NCI-H2081 treated with DMSO at 0.1 percent for 48 hours (cell line): ENCODE measurements around the gene TEX10.
"Not testable (repeated sequence)": the region's sequence is repeated elsewhere in the genome, so short reads cannot be mapped to it uniquely, and the experiment has no call there.

Experiments used
- DNase-seq: peaks from one replicate; lab custom pipeline; 2025; lab: John Stamatoyannopoulos, UW

Gene TEX10

DNA sequence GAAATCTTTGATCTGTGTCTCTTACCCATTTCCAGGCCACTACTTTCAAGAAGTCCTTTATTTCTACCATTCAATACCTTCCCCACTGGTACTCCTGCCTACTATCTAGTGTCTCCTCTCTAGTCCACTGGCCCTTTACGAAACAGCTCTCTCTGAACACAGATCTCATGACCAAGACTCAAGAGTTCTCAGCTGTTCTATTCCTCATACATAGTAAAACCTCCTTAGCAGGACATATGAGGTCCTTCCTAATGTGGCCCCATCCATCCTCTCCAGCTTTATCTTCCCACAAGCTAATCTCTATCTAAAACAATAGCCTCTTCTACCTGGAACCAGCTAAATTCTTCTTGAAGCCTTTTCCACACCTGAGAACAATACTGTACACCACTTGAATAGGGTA is 2.6 kb downstream of the TEX10 start:
- DNase-seq: no peak

DNA sequence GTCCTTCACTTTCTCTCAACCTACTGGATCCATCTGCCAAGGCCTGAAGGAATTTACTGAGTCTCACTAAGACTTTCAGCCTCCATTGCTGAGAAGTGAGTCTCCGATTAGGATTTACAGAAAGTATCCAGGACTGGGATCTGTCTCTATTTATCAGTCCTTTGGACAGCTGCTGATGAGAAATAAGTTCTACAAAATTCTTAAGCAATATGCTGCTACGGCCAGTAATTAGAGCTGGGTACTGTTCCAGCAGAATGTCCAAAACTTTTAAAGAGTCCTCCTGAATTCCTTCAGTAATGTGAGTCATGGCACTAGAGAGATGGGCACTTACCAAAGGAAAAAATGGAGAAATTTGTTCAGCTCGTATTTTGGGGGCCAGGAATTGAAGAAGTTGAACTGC is 5.9 kb downstream of the TEX10 start:
- DNase-seq: no peak

DNA sequence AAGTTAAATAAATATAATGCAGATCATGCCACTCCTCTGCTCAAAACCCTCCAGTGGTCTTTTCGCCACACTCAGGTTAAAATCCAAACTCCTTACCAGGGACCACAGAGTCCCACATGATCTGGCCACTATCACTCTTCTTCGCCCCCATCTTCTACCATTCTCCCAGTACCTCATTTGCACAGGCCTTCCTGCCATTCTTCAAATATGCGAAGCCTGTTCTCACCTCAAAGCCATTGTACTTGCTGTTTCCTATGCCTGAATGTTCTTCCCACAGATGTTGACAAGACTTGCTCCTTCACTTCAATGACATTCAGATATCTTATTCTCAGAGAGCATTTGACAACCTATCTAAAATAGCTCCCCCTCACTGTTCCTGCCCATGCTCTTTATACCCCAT is 10.9 kb downstream of the TEX10 start:
- DNase-seq: no peak

DNA sequence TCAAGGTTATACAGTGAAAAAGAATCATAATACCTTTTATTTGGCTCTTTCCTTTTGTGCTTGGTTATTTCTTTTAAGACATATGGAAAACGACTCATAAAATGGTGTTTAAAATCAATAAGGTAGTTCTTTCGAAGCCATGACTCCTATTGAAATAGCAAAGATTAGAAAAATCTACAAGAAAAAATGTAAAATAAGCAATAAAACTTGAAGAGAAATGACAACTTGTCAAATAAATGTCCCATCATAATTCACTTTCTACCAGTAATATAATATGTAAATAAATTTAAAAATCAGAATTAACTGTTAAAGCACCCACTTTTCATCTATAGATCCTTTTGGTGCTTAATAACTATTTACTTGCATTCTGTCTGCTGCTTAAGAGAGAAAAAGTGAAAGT is 12.5 kb downstream of the TEX10 start:
- DNase-seq: no peak

DNA sequence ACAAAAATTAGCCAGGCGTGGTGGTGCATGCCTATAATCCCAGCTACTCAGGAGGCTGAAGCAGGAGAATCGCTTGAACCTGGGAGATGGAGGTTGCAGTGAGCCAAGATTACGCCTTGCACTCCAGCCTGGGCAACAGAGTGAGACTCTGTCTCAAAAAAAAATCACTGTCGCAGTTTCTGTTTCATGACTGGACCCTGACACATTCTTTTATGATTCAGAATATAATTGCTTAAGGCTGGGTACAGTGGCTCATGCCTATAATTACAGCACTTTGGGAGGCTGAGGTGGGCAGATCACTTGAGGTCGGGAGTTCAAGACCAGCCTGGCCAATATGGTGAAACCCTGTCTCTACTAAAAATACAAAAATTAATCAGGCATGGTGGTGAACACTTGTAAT is 14.0 kb downstream of the TEX10 start:
- not testable (repeated sequence) for DNase-seq

DNA sequence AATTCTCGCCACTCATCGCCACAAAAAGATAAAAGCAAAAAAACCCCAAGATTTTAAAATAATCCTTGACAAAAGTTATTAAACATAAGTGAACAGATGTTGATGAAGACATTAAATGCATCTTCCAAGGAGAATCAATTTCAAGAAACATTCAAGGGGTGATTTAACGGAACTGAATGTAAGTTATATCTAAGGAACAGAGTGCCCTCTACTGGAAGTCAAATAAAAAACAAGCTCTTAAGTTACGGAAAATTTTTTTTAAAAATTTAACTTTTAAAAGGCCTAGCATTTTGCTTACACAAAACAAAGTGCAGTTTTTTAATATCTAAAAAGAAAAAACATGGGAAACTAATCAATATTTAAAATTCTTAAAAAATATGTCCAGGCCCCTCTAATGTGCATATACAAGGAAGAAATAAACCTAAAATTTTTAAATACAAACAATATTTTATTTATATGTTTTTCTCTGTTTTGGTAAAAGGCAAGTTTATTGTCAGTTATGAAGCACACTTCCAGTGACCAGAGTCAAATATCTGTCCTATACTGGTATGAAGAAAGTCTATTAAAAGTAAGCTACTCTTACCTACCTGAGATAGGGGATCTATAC is 28.0 kb downstream of the TEX10 start:
- no peak for DNase-seq

DNA sequence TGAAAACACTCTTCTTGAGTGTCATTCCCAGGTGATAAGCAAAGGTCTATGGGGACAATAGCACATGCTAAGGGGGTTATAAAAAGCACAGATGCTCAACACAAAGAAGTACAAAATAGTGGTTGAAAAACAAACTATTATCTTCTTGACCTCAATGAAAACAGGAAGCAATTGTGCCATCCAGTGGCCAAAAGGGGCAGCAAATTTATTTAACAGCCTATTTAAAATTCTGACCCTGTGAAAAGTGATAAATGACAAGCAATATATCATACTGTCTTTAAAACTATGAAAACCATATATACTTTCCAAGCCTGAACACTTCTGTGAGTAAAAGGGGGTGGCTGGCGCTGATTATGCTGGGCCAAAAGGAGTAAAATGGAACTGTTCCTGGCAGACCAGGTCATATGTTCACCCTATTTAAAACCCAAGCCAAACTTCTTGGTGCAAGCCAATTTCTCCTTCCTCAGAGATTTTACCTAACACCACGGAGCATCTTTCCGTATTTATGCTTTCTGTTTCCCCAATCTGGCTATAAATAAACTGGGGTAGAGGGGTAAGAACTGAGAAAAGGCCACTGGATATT is 29.7 kb downstream of the TEX10 start:
- no peak for DNase-seq

DNA sequence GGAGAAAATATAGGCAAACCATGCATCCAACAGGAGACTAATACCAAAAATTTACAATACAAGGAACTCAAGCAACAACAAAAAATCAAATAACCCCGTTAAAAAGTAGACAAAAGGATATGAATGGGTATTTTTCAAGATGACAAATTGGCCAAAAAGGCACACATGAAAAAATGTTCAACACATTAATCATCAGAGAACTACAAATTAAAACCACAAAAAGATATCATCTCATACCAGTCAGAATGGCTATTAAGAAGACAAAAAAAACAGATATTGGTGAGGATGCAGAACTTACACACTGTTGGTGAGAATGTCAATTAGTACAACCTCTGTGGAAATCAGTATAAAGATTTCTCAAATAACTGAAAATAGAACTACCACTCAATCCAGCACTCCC is 35.0 kb downstream of the TEX10 start:
- DNase-seq: no peak

DNA sequence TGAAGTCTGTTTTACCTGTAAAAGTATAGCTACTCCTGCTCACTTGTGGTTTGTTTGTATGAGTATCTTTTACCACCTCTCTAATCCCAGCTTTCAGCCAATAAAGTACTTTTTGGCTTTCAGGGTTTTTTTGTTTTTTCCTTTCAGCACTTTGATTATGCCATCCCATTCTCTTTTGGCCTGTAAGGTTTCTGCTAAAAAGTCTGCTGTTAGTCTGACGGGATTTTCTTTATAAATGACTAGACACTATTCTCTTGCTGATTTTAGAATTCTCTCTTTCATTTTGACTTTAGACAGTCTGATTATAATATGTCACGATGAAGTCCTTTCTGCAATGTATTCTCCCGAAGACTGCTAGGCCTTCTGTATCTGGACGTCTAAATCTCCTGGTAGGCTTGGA is 37.2 kb downstream of the TEX10 start:
- DNase-seq: no peak

DNA sequence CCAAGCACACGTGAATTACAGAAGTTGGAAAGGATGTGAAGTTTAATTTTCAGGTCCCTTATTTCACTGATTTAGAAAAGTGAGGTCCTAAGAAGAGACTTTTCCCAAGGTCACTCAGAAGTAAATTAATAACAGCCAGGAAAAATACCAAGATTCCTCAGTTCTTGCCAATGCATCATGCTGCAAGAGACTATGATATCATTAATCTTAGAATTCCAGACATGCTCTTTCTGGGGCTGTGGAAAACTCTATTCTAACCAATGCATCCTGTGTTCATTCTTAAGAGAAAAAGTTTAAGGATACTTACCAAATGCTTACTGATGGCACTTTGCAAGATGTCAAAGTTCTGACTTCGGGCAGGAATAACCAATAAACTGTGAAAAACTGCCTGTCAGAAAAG is 42.8 kb downstream of the TEX10 start:
- no peak for DNase-seq

DNA sequence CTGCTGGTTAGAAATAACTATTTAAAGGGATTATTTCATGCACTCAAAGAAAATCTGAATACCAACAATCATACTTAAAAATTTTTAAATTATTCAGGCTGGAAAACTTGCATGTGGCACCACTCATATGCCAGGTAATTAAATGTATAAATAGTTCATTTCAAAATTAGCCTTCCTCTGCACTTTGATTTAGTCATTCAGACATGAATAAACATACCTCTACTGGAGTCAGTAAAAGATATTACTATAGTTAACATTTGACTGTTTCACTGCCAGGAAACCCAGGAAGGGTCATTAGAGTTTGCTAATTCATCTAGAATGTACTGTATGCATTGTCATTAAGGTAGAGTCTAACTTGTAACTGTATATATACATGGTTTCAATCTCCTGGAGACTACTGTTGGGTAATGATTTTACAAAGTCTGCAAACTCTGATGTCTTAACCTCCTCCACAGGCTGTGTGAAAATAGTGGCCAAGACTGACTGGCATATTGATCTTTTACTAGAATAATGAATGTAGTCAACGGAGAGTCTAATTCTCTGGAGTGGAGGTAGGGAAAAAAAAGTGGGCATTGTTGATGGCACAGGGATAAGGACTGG is 43.7 kb downstream of the TEX10 start:
- DNase-seq: no peak

DNA sequence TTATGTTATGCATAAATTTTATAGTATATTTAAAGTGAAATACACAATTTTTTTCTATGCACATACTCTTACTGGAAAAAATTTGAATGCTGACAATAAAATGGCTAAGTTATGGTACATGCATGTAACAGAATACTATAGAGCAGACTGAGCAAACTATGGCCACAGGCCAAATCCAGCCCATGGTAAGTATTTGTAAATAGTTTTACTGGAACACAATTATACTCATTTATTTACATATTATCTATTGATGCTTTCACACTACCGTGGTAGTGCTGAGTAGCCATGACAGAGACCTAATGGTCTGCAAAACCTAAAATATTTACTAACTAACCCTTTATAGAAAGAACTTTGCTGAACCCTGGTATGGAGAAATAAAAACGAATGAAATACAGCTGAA is 45.7 kb downstream of the TEX10 start:
- DNase-seq: no peak

DNA sequence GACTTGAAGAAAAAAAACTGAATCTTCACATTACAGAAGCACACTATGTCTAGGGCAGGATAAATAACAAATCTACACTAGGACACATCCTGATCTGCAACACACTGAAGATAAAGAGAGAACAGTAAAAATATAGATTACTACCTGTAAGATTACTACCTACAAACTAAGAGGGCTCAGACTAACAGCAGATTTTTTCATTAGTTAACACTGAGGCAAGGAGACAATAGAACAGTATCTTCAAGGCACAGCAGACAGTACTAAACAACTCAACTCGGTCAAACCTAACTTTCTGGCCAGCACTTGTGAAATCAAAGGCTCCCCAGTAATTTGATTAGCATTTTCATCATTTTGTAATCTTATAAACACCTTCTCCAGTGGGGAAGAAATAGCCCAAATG is 46.5 kb downstream of the TEX10 start:
- DNase-seq: no peak

DNA sequence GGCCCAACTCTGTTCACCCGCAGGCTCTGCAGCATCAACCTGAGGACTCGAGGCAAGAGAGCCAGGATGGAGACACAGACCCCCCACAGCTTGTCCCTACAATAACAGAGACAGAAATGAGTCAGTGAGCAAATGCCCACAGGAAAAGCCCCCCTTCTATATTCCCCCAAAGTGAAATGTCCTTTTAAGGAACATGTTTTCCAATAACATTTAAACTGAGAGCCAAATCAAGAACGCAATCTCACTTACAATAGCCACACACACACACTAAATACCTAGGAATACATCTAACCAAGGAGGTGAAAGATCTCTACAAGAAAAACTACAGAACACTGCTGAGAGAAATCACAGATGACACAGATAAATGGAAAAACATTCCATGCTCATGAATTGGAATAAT is 49.0 kb downstream of the TEX10 start:
- DNase-seq: no peak

DNA sequence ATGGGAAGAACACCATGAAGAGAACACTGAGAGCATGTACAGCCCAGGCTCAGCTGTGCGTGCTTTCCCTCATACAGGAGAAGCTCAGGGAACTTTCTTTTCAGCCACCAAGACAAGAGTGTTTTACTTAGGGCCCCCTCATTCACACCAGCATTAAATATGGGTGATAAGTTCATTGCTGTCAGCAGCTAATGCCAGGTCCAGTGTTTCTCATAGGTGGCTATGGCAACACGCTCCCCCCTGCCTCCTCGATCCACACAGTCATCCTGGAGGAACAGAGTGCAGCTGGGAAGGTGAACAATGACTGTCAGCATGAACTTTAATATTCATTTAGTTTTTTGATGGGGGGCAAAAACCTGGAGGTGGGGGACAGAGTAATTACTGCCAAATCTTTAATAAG is 54.4 kb downstream of the TEX10 start:
- DNase-seq: no peak

DNA sequence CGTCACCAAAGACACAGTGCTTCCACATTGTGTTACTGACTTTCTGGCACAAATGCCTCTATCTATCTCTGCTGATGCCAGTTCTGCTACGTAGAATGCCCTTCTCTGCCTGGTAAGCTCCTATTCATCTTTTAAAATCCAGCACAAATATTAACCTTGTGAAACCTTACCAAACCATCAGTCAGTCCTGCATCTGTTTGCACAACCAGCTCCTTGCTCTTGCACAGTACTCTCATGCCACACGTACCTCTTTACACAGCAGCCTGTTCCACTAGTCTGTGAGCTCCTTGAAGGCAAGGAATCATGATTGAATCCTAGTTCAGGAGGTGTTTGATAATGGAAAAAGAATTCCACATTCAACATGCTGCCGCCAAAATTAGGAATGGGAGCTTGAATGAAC is 56.3 kb downstream of the TEX10 start:
- no peak for DNase-seq

DNA sequence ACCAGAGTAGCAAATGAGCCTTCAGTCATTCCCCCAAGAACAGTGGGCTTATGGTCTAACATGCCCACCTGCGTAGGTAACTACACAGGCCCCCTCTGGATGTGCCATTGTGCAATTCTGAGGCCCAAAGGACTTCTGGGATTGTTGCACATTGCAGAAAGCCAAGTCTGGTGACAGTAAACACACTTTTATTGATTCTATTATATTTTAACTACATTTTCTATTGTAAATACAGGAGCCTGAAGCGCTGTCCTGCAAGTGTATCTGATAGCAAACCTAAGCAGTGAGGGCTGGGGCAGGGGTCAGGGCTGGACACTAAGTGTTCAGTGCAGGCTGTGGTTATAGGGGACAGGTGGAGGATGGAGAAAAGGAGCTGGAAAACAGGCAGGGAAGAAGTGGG is 57.5 kb downstream of the TEX10 start:
- DNase-seq: no peak

DNA sequence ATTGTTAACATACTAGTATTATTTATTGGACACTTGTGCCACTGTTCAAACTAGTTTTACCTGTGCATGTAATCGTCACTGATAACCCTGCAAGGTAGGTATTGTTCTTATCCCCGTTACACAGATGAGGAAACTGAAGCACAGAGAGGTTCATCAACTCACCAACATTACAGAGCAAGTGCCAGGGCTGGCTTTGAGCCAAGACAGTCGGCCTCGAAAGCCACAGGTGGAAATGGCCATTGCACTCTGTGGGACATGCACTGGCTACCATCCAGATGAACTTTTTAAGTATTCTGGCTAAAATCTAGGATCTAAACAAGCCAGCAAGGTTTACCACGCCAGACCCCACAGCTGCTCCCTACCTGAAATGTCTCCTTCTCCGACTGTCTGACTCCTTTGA is 57.9 kb downstream of the TEX10 start:
- DNase-seq: no peak

DNA sequence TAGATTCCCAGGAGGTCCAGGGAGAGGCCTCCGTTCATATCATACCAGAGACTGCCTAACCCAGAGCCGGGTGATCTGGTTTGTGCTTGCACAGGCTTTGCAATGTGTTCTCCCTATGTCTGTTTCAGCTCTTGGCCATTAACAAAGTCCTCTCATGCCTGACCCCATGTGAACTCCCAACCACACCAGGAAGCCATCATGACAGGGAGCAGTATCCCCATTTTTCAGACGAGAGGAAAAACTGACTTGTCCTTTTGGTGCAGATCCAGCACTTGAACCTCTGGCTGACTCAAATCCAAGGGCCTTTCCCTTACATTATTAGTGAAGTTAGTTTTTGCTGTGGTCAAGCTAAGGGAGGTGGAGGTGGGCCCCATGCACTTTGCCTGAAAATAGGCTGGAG is 58.4 kb downstream of the TEX10 start:
- DNase-seq: no peak

DNA sequence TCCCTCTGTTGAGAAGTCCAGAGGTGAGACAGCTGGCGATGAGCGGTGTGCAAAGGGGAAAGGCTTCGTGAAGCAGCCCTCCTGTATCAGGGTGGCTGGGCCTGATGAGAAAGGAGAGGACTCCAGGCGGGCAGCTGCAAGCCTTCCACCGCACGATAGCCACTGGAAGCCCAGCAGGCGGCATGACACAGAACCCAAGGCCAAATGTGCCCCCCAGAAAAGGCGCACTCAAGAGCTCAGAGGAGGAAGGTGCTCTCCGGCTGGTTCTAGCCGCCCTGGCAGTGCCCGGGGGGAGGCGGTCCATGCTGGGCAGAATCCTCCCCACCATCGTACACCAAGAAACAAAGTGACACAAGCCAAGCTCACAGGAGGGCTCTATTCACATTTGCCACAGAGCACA is 60.3 kb downstream of the TEX10 start:
- DNase-seq: no peak

DNA sequence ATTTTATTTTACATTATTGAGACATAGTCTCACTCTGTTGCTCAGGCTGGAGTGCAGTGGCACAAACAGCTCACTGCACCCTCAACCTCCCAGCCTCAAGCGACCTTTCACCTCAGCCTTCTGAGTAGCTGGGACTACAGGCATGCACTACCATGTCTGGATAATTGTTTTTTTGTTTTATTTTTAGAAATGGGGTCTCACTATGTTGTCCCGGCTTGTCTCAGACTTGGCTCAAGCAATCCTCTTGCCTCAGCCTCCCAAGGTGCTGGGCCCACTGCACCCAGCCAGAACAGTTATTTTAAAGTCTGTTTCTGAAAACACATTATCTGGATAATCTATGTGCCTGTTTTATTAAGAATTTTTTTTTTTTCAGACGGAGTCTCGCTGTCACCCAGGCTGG is 62.0 kb downstream of the TEX10 start:
- no peak for DNase-seq

DNA sequence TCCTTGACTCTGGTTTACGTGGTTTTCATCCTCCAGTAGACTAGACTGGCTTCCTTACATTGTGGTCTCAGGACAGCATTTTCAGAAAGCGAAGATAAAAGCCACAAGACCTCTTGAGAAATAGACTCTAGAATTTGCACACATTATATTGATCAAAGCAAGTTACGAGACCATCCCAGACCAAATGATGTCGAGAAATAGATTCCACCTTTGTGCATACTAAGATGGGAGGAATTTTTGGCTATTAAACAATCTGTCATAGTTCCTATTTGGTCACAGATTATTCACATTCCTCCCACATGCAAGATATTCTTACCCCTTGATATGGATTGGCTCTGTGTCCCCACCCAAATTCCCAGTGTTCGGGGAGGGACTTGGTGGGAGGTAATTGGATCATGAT is 65.6 kb downstream of the TEX10 start:
- DNase-seq: no peak

DNA sequence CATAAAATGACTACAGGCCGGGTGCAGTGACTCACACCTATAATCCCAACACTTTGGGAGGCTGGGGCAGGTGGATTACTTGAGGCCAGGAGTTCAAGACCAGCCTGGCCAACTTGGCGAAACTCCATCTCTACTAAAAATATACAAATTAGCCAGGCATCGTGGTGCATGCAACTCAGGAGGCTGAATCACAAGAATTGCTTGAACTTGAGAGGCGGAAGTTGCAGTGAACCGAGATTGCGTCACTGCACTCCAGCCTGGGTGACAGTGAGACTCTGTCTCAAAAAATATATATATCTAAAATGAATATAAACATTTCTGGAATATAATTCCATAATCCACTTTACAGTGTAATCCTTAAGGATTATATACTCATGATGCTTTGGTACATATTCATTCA is 66.5 kb downstream of the TEX10 start:
- no peak for DNase-seq

DNA sequence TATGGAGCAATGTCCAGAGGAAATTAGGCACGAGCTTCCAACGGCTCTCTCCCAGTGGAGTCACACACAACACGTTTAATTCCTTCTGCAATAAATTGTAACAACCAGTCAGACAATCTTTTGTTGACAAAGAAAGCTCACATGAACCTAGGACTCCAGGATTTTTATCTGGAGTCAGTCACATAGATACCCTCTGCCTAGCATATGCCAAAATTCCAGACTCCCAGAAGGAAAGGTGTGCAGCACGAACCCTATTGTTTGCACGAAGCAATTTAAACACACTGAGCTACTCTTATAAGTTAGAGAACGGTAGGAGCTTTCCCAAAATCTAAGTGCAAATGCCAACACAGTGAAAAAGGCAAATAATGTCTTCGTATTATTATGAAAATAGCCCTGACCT is 67.1 kb downstream of the TEX10 start:
- no peak for DNase-seq
